HEK293 (cell line): ENCODE measurements around the gene RASL10B.

Experiments used
- CTCF ChIA-PET: fragments of 350-600 bp; formaldehyde crosslinking; extraction: SDS; loops from one replicate; lab custom pipeline; 2021; ENCODE audit warnings: antibody characterized with exemption; lab: Yijun Ruan, JAX
- POLR2A ChIA-PET: fragments of 300-600 bp; formaldehyde crosslinking; extraction: SDS; loops from one replicate; lab custom pipeline; 2020; ENCODE audit warnings: antibody characterized with exemption, inconsistent platforms; lab: Yijun Ruan, JAX
- H3K27ac ChIP-seq: fragments of 200-500 bp; sonication (Bioruptor generic); 2 replicates; pipeline ENCODE4 v1.5.1; 2014; ENCODE audit warnings: low read depth, low read length, control low read depth, inconsistent platforms; ENCODE audit errors: extremely low read depth
- H3K36me3 ChIP-seq, 2 experiments: fragments of 200-500 bp in 1 of 2; sonication (Bioruptor generic) in 1 of 2; 1 replicate in 1 of 2; 2 replicates in 1 of 2; pipeline ENCODE4 v1.5.1; 2014 to 2017; ENCODE audit warnings: inconsistent platforms in 2 of 2, low read length in 2 of 2; ENCODE audit not compliant: control insufficient read depth in 2 of 2, insufficient read depth in 1 of 2
- H3K4me1 ChIP-seq: fragments of 200-500 bp; sonication (Bioruptor generic); 2 replicates; pipeline ENCODE4 v1.5.1; 2014; ENCODE audit warnings: mild to moderate bottlenecking, low read length, inconsistent platforms; ENCODE audit not compliant: control insufficient read depth, insufficient read depth
- H3K4me3 ChIP-seq: 2 replicates; pipeline ENCODE4 v1.5.1; 2011; ENCODE audit warnings: low read depth, mild to moderate bottlenecking, control low read depth, low read length, moderate library complexity
- H3K9me3 ChIP-seq: fragments of 200-500 bp; sonication (Bioruptor generic); 2 replicates; pipeline ENCODE4 v1.5.1; 2014; ENCODE audit warnings: low read depth, low read length, inconsistent platforms; ENCODE audit not compliant: control insufficient read depth, insufficient read depth
- EGR2 ChIP-seq: fragments of 450-650 bp; formaldehyde crosslinking; IDR thresholded peaks from 2 replicates; pipeline ENCODE4 v1.5.1; 2016; ENCODE audit warnings: low read depth, missing biosample characterization, missing genetic modification characterization
- GLI2 ChIP-seq: fragments of 450-650 bp; formaldehyde crosslinking; IDR thresholded peaks from 2 replicates; pipeline ENCODE4; 2017; ENCODE audit warnings: missing biosample characterization, missing genetic modification characterization, low read depth, borderline replicate concordance
- GLI4 ChIP-seq: fragments of 450-650 bp; formaldehyde crosslinking; IDR thresholded peaks from 2 replicates; pipeline ENCODE4 v1.5.1; 2016; ENCODE audit warnings: missing biosample characterization, missing genetic modification characterization
- INSM2 ChIP-seq: fragments of 450-650 bp; formaldehyde crosslinking; IDR thresholded peaks from 2 replicates; pipeline ENCODE4 v1.5.1; 2016; ENCODE audit warnings: missing biosample characterization, missing genetic modification characterization
- KLF1 ChIP-seq: fragments of 450-650 bp; formaldehyde crosslinking; IDR thresholded peaks from 2 replicates; pipeline ENCODE4 v1.5.1; 2016; ENCODE audit warnings: missing biosample characterization, missing genetic modification characterization
- MEIS1 ChIP-seq: sonication (generic); formaldehyde crosslinking; IDR thresholded peaks from 2 replicates; pipeline ENCODE4 v1.8.1; 2022; ENCODE audit warnings: missing genetic modification reagents, mild to moderate bottlenecking, borderline replicate concordance
- OSR2 ChIP-seq: fragments of 450-650 bp; formaldehyde crosslinking; IDR thresholded peaks from 2 replicates; pipeline ENCODE4 v1.5.1; 2016; ENCODE audit warnings: missing biosample characterization, missing genetic modification characterization
- SALL2 ChIP-seq: fragments of 450-650 bp; formaldehyde crosslinking; IDR thresholded peaks from 2 replicates; pipeline ENCODE4 v1.5.0; 2017; ENCODE audit warnings: missing biosample characterization, mild to moderate bottlenecking, missing genetic modification characterization, borderline replicate concordance
- SETDB1 ChIP-seq: IDR thresholded peaks from one replicate; pipeline ENCODE4 v1.6.1; 2017; ENCODE audit warnings: mild to moderate bottlenecking, low read length, moderate library complexity, mixed read lengths; ENCODE audit not compliant: insufficient read length
- ZNF114 ChIP-seq: fragments of 450-650 bp; formaldehyde crosslinking; IDR thresholded peaks from 2 replicates; pipeline ENCODE4 v1.5.0; 2017; ENCODE audit warnings: missing biosample characterization, missing genetic modification characterization
- ZNF133 ChIP-seq: fragments of 450-650 bp; formaldehyde crosslinking; IDR thresholded peaks from 2 replicates; pipeline ENCODE4 v1.5.1; 2016; ENCODE audit warnings: missing biosample characterization, missing genetic modification characterization
- ZNF266 ChIP-seq: fragments of 450-650 bp; formaldehyde crosslinking; IDR thresholded peaks from 2 replicates; pipeline ENCODE4 v1.5.1; 2016; ENCODE audit warnings: missing biosample characterization, missing genetic modification characterization, low read depth
- ZNF350 ChIP-seq: fragments of 450-650 bp; formaldehyde crosslinking; IDR thresholded peaks from 2 replicates; pipeline ENCODE4 v1.5.0; 2017; ENCODE audit warnings: missing biosample characterization, mild to moderate bottlenecking, missing genetic modification characterization
- ZNF366 ChIP-seq: fragments of 450-650 bp; formaldehyde crosslinking; conservative IDR thresholded peaks from 2 replicates; pipeline ENCODE4 v1.5.1; 2016; ENCODE audit warnings: missing biosample characterization, missing genetic modification characterization
- ZNF37A ChIP-seq: fragments of 450-650 bp; IDR thresholded peaks from 2 replicates; pipeline ENCODE4 v1.5.1; 2018; ENCODE audit warnings: missing biosample characterization, missing genetic modification characterization
- ZNF404 ChIP-seq: fragments of 450-650 bp; formaldehyde crosslinking; IDR thresholded peaks from 2 replicates; pipeline ENCODE4 v1.5.1; 2017; ENCODE audit warnings: missing biosample characterization, missing genetic modification characterization
- ZNF426 ChIP-seq: fragments of 450-650 bp; formaldehyde crosslinking; IDR thresholded peaks from 2 replicates; pipeline ENCODE4 v1.5.1; 2017; ENCODE audit warnings: missing biosample characterization, missing genetic modification characterization, mild to moderate bottlenecking, inconsistent platforms, moderate library complexity
- ZNF521 ChIP-seq: fragments of 450-650 bp; formaldehyde crosslinking; IDR thresholded peaks from 2 replicates; pipeline ENCODE4 v1.5.1; 2017; ENCODE audit warnings: missing biosample characterization, mild to moderate bottlenecking, missing genetic modification characterization
- ZNF596 ChIP-seq: fragments of 450-650 bp; IDR thresholded peaks from 2 replicates; pipeline ENCODE4 v1.5.0; 2018; ENCODE audit warnings: missing biosample characterization, mild to moderate bottlenecking, missing genetic modification characterization, moderate library complexity
- ZNF677 ChIP-seq: fragments of 450-650 bp; IDR thresholded peaks from 2 replicates; pipeline ENCODE4 v1.5.0; 2018; ENCODE audit warnings: missing biosample characterization, mild to moderate bottlenecking, missing genetic modification characterization, moderate library complexity
- TF ChIP-seq, protein P1 (sequence below): fragments of 450-650 bp; formaldehyde crosslinking; IDR thresholded peaks from 2 replicates; pipeline ENCODE4 v1.5.1; 2016; ENCODE audit warnings: missing biosample characterization, missing genetic modification characterization, borderline replicate concordance
- TF ChIP-seq, protein P2 (sequence below): fragments of 450-650 bp; formaldehyde crosslinking; IDR thresholded peaks from 2 replicates; pipeline ENCODE4 v1.5.1; 2017; ENCODE audit warnings: missing biosample characterization, missing genetic modification characterization
- TF ChIP-seq, protein P3 (sequence below): fragments of 450-650 bp; formaldehyde crosslinking; conservative IDR thresholded peaks from 2 replicates; pipeline ENCODE4 v1.5.1; 2016; ENCODE audit warnings: low read depth, missing biosample characterization, missing genetic modification characterization

The RASL10B gene

DNA sequence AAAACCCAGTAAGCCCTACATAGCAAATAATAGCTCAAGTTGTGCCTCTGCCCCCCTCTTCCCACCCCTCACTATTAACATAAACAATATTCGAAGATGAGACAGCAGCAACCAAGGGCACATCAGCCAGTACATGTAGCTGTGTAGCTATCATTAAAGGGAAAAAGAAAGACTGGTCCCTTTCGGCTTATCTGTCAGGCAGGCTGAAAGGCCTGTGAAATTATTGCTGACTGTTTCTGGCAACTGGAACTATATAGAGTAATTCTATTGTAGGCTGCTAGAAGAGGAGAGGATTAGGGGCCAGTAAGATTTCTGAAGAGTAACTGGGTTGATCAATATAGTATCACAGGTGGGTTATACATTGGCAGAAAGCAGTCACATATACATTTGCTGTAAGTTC is 36.5 kb upstream of the RASL10B start:
- POLR2A ChIA-PET = no interaction called here
- Histone ChIP-seq H3K9me3 (no peaks in the 10 kb centered on the region), H3K36me3 (peaks cover 27 to 56% of the 10 kb centered on the region in 2 experiments), H3K27ac (no peak overlapping the region), H3K4me3 (no peak overlapping the region), H3K4me1 (0 out of 2 replicates have a peak, but pooled peaks cover 2% of the 10 kb centered on the region)
- TF ChIP-seq ZNF521 (tag by site-specific recombination) (no peak), GLI4 (tag by site-specific recombination) (no peak), ZNF350 (no peak), ZNF133 (tag by site-specific recombination) (no peak), ZNF366 (tag by site-specific recombination) (no peak), MEIS1 (CRISPR knock-in tag) (no peak), EGR2 (tag by site-specific recombination) (no peak)
- TF ChIP-seq, protein P1, sequence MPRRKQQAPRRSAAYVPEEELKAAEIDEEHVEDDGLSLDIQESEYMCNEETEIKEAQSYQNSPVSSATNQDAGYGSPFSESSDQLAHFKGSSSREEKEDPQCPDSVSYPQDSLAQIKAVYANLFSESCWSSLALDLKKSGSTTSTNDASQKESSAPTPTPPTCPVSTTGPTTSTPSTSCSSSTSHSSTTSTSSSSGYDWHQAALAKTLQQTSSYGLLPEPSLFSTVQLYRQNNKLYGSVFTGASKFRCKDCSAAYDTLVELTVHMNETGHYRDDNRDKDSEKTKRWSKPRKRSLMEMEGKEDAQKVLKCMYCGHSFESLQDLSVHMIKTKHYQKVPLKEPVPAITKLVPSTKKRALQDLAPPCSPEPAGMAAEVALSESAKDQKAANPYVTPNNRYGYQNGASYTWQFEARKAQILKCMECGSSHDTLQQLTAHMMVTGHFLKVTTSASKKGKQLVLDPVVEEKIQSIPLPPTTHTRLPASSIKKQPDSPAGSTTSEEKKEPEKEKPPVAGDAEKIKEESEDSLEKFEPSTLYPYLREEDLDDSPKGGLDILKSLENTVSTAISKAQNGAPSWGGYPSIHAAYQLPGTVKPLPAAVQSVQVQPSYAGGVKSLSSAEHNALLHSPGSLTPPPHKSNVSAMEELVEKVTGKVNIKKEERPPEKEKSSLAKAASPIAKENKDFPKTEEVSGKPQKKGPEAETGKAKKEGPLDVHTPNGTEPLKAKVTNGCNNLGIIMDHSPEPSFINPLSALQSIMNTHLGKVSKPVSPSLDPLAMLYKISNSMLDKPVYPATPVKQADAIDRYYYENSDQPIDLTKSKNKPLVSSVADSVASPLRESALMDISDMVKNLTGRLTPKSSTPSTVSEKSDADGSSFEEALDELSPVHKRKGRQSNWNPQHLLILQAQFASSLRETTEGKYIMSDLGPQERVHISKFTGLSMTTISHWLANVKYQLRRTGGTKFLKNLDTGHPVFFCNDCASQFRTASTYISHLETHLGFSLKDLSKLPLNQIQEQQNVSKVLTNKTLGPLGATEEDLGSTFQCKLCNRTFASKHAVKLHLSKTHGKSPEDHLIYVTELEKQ (tag by site-specific recombination) = no peak
- TF ChIP-seq, protein P2, sequence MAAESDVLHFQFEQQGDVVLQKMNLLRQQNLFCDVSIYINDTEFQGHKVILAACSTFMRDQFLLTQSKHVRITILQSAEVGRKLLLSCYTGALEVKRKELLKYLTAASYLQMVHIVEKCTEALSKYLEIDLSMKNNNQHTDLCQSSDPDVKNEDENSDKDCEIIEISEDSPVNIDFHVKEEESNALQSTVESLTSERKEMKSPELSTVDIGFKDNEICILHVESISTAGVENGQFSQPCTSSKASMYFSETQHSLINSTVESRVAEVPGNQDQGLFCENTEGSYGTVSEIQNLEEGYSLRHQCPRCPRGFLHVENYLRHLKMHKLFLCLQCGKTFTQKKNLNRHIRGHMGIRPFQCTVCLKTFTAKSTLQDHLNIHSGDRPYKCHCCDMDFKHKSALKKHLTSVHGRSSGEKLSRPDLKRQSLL (tag by site-specific recombination) = no peak
- TF ChIP-seq, protein P3, sequence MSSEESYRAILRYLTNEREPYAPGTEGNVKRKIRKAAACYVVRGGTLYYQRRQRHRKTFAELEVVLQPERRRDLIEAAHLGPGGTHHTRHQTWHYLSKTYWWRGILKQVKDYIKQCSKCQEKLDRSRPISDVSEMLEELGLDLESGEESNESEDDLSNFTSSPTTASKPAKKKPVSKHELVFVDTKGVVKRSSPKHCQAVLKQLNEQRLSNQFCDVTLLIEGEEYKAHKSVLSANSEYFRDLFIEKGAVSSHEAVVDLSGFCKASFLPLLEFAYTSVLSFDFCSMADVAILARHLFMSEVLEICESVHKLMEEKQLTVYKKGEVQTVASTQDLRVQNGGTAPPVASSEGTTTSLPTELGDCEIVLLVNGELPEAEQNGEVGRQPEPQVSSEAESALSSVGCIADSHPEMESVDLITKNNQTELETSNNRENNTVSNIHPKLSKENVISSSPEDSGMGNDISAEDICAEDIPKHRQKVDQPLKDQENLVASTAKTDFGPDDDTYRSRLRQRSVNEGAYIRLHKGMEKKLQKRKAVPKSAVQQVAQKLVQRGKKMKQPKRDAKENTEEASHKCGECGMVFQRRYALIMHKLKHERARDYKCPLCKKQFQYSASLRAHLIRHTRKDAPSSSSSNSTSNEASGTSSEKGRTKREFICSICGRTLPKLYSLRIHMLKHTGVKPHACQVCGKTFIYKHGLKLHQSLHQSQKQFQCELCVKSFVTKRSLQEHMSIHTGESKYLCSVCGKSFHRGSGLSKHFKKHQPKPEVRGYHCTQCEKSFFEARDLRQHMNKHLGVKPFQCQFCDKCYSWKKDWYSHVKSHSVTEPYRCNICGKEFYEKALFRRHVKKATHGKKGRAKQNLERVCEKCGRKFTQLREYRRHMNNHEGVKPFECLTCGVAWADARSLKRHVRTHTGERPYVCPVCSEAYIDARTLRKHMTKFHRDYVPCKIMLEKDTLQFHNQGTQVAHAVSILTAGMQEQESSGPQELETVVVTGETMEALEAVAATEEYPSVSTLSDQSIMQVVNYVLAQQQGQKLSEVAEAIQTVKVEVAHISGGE (tag by site-specific recombination) = no peak
- CTCF ChIA-PET = interaction anchor here (1.2 to 1.8 kb wide), 2 partner anchors 53 to 83 kb away, joined by 3 to 8 read pairs; no protein-coding TSS in a partner anchor

GRCh38 chr17:35695613-35696012 is 35.8 kb upstream of the RASL10B start:
- no peak for TF ChIP-seq KLF1 (tag by site-specific recombination)
- TF ChIP-seq ZNF596 (tag by site-specific recombination) = no peak
- no peak for TF ChIP-seq ZNF37A (tag by site-specific recombination)
- no peak for TF ChIP-seq OSR2 (tag by site-specific recombination)
- TF ChIP-seq ZNF677 (tag by site-specific recombination) = no peak
- TF ChIP-seq ZNF266 = no peak
- TF ChIP-seq SALL2 (tag by site-specific recombination) = no peak
- no peak for TF ChIP-seq ZNF426 (tag by site-specific recombination)
- no peak for TF ChIP-seq SETDB1
- no peak for TF ChIP-seq ZNF114 (tag by site-specific recombination)
- TF ChIP-seq INSM2 (tag by site-specific recombination) = no peak
- no peak for TF ChIP-seq GLI2
- no peak for TF ChIP-seq ZNF404 (tag by site-specific recombination)
- ChIA-PET CTCF (interaction anchor here (0.7 to 1.8 kb wide), 4 partner anchors 14 to 52 kb away, joined by 3 to 8 read pairs (median 5); no protein-coding TSS in a partner anchor), POLR2A (interaction anchor here (0.8 kb wide), 1 partner anchor 44 kb away, joined by 3 read pairs; no protein-coding TSS in a partner anchor)
- Histone ChIP-seq H3K4me3 (no peak overlapping the region), H3K9me3 (no peaks in the 10 kb centered on the region), H3K27ac (no peak overlapping the region), H3K36me3 (peaks cover 25 to 49% of the 10 kb centered on the region in 2 experiments), H3K4me1 (0 out of 2 replicates have a peak, but pooled peaks cover 2% of the 10 kb centered on the region)
